CD4-positive, alpha-beta T cell treated with Interleukin-15 for 4 hours (primary cell): ENCODE results near the gene GAS1.

Experiments
- DNase-seq: peaks from one replicate; pipeline ENCODE4 v3.0.0-alpha.2; 2020; ENCODE audit warnings: low spot score

GAS1 gene

GRCh38 chr9:86921151-86921923, 26.0 kb downstream of the GAS1 start:
- DNase-seq: no peak

- no peak for DNase-seq
Observed at GRCh38 chr9:86918556-86918955, 28.8 kb downstream of the GAS1 start.

GRCh38 chr9:86912210-86912609, 35.1 kb downstream of the GAS1 start:
- no peak for DNase-seq

GRCh38 chr9:86909388-86909787, 37.9 kb downstream of the GAS1 start:
- no peak for DNase-seq

- DNase-seq: no peak
Observed at GRCh38 chr9:86908261-86908660, 39.0 kb downstream of the GAS1 start.

GRCh38 chr9:86907346-86907745, 40.0 kb downstream of the GAS1 start:
- DNase-seq: no peak

- no peak for DNase-seq
Observed at GRCh38 chr9:86903734-86904085, 43.6 kb downstream of the GAS1 start.

GRCh38 chr9:86902991-86903733, 44.1 kb downstream of the GAS1 start:
- DNase-seq: no peak

- no peak for DNase-seq
Observed at GRCh38 chr9:86902586-86902985, 44.7 kb downstream of the GAS1 start.

- DNase-seq: no peak
Observed at GRCh38 chr9:86902176-86902575, 45.1 kb downstream of the GAS1 start.

GRCh38 chr9:86901511-86901910, 45.8 kb downstream of the GAS1 start:
- no peak for DNase-seq
